ENCODE data around the gene TPRG1L.

TPRG1L gene

DNA sequence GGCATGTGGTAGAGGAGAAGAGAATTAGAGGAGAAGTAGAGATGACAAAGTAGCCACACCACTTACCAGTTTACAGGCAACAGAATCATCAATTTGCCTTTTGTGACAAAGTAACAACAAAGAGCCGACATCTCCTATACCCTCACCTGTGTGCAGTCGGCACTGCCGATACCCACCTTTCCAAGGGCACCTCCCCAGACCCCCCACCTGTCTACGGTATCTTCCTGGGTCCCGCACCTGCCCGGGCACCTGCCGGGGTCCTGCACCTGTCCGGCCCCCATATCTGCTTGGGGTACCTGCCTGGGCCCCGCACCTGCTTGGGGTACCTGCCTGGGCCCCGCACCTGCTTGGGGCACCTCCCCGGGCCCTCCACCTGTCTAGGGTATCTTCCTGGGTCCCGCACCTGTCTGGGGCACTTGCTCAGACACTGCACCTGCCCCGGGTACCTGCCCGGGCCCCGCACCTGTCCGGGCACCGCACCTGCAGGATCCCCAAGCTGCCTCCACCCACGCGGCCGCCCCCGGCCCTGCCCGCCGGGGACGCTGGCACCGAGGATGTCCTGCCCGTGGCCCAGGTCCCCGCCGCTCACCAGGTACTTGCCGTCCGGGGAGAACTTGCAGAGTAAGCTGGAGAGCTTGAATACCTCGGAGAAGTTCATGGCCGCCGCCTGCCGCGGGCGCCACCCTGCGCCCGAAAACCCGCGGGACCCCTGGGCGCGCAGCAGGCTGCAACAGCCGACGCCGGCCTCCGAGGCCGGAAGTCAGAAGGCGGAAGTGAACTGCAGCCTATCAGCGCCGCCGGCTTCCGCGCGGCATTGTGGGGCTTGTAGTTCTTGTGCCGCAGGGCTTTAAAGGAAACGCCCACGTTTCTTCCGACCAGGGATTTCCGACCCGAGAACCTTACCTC lies 24.8 kb downstream of the TPRG1L start, which contains the start of gene WRAP73:
Gene WRAP73, minus strand, starts transcription at position 762 of the 906 bp plus-strand sequence. Its CDS starts 104 bp downstream, at position 658.
- DNase-seq, result peak; percentile 83 to 96

DNA sequence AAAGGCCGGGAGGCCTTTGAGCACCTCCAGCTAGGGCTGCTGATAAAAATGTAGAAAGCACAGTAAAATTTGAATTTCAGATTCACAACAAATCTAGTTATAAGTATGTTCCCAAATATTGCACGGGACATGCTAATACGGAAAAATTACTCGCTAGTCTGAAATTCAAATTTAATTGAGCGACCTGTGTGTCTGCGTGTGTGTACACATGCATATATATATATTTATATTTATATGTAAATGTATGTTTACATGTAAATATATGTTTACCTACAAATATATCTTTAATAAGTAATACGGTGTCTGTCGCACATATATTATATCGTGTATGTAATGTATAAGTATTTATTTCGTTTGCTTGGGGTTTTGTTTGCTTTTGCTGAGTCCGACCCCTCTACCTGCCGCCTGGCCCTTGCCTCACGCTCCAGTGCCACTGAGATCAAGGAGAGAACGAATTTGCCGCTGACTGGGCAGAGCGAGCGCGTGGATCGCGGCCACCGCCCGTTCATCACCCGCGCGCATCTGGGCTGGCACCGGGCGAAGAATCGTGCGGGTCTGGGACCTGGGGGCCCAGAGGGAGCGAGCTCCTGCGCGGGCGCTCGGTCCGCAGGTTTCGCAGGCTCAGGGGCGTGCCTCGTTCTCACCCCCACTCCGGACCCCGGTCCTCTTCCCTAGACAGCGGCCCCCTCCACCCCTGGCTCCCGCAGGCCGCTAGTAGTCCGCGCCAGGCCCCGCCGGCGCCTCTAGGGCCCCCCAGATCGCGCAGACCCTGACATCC lies 25.6 kb downstream of the TPRG1L start:
- DNase-seq, result no peak

DNA sequence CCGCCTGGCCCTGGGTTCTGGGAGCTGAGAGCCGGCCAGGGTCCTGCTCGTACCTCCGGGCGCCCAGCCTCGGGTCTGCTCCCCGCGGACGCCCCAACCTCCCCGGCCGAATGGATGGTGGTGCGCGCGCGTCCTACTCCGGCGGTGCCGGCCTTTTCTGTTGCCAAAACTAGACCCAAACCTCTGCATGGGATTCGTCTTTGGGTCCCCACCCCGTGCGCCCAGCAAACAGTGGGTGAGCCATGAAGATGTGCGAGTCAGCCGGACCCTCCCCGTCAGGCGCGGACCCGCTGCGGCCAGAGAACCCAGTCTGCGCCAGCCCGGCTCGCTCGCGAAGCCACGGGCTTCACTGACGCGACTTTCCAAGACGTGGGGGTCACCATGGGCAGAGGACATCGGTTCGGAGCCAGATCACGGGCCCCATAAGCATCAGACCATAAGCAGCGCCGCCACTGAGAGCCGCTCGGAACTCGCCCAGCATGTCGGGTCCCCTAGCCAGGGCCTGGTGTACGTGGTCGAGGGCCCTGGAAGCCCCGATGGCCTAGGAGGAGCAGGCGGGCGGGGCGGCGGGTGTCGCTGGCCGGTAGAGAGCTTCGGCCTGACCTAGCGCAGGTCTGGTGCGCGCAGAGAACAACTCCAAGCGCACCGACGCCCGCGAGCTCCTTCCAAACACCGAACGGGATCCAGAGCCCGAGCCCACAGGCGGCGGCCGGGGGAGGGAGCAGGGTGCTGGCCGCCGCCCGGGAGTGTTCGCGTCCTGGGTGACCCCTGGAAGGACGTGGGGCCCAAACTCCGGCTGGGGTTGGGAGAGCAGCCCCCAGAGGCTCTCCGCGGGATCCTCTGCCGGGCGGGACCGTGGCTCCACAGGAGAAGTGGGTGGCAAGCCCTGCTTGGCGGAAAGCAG lies 26.5 kb downstream of the TPRG1L start:
- DNase-seq, result no peak

DNA sequence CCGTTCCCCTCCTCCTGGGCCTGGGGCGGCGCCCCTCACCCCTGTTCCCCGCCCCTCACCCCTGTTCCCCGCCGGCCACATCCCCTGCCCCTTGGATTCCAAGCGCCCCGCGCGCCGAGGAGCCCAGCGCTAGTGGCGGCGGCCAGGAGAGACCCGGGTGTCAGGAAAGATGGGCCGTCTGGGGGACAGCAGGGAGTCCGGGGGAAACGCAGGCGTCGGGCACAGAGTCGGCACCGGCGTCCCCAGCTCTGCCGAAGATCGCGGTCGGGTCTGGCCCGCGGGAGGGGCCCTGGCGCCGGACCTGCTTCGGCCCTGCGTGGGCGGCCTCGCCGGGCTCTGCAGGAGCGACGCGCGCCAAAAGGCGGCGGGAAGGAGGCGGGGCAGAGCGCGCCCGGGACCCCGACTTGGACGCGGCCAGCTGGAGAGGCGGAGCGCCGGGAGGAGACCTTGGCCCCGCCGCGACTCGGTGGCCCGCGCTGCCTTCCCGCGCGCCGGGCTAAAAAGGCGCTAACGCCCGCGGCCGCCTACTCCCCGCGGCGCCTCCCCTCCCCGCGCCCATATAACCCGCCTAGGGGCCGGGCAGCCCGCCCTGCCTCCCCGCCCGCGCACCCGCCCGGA lies 27.2 kb downstream of the TPRG1L start, which contains the start of gene TP73:
Gene TP73, plus strand, starts transcription at position 587 of the 618 bp plus-strand sequence. CDS start 29,850 bp downstream, outside the sequence.
- peak; percentile 44 to 83 for DNase-seq

DNA sequence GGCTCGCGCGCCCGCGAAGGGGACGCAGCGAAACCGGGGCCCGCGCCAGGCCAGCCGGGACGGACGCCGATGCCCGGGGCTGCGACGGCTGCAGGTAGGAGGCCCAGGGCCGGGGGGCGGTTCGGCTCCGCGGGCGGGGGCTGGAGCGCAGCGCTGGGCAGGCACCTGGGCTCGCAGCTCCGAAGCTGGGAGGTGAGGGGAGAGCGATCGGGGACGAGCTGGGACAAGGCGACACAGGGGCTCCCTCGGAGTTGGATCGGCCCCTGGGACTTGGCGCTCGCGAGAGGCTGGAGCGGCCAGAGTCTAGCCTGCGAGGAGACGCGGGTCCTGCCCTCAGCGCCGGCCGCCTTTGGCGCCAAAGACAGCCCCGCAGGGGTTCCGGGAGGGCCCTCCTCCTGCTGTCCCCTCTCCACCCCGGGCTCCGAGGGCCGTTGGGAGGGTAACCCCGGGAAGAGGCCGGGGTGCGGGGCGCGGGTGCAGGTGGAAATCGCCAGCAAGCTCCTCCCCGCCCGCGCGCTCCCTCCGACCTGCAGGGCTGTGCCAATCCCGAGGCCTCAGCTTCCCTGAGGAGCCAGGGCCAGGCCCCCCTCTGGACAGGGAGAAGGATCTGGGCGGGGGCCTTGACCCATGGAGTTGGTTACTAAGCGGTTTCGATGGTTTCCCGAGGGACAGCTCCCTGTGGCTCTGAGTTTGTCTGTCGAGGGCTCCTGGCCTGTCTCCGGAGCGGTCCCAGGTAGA lies 27.9 kb downstream of the TPRG1L start:
- DNase-seq, result peak in 1 of 2 experiments; percentile 32

DNA sequence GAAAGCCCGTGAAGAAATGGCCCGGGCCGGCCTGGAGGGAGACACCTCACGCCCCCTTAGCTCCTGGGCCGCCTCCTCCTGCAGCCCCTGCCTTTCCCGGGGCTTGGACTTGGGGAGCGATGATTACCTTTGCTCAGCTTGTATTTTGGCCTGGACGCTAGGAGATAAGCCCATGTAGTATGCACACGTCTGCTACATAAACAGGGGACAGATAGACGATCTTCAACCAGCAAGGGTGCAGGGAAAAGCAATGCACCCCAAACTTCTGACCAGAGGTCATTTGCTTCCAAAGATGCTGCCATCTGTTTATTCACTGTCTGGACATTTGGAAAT lies 28.4 kb downstream of the TPRG1L start:
- no peak for DNase-seq

DNA sequence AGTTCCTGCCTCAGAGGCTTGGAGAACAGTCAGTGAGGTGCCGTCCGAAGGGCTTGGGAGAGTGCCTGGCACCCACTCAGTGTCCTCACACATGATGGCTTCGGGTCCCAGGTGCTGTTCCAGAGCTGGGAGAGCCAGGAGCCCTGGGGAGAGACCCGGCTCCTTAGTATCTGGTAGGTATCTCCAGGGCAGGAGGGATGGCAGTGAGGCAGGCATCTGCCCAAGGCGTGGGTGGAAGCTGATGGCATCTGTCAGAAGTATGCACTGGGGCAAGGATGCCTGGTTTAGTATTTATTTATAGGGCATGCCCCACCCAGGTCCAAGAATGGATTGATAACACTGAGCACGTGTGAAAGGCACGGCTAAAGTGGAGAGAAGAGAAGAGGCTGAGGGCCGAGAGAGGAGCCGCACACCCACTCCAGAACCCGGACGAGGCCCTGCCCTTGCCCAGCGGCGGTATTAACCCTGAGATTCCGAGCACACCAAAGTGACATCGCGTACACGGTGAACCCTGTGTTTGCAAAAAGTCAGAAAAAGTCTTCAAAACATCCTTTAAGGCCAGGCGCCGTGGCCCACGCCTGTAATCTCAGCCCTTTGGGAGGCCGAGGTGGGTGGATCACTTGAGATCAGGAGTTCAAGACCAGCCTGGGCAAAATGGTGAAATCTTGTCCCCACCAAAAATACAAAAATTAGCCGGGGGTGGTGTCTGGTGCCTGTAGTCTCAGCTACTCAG lies 29.9 kb downstream of the TPRG1L start:
- no peak for DNase-seq

DNA sequence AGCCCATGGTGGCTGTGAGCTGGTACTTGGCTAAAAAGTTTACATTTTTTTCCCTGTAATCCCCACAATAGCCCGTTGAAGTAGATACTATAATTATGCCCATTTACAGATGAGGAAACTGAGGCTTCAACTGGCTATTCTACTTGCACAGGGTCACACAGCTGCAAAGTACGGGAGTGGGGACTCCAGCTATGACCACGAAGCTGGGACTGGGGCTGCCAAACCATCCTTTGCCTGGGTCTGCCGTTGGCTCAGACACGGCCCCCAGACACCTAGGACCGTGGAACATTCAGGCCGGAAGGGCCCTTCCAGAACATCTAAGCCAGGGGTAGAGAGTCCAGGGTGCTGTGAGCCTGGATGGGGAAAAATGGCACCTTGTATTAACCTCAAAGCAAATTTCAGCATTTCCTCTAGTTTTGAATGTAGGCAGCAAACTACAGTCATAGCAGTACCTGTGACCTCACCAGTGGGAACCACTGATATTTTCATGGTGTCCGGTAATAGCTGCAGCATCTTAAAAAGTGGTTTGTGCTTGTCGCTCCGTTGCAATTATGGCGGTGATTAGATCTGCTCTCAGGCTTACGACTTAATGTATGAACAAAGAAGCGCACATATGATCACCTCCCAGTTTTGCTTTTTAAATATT lies 31.8 kb downstream of the TPRG1L start:
- no peak for DNase-seq

DNA sequence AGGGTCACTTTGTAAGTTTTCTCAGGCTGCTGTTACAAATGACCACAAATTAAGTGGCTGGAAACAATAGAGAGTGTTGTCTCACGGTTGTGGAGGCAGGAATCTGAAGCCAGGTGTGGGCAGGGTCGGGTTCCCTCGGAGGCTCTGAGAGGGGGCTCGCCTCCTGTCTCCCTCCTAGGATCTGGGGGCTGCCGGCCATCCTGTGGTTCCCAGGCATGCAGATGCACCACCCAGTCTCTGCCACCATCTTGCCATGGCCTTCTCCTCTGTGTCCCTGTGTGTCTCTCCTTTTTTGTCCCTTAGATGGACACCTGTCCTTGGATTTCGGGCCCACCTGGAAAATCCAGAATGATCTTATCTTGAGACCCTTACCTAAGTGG lies 32.3 kb downstream of the TPRG1L start:
- DNase-seq, result no peak

DNA sequence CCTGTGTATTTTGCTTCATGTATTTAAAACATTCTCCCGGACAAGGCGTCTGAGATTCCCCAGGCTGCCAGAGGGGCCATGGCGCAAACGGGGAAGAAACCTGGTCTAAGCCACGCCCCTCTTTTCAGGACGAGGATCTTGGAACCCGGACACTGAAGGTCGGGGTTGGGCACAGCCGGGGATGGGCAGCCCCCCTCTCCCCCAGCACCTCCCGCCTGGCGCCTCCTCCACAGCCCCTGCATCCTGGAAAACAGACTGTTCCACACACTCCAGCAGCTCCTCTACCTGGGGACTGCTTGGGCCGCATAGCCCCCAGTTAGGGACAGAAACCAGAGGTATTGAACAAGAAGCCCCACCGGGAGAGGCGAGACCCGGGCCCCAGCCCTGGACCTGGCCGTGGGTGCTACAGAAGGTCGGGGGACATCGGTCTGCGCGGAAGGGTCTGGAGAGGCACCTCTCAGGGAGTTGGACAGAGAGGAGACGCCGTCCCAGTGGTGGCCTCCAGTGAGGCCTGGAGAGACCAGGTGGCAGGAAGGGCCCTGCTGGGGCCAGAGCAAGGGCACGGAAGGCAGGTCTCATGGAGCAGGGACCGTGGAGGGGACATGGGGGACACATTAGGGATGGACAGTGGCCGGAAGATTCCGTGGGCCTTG lies 32.9 kb downstream of the TPRG1L start:
- DNase-seq, result no peak

DNA sequence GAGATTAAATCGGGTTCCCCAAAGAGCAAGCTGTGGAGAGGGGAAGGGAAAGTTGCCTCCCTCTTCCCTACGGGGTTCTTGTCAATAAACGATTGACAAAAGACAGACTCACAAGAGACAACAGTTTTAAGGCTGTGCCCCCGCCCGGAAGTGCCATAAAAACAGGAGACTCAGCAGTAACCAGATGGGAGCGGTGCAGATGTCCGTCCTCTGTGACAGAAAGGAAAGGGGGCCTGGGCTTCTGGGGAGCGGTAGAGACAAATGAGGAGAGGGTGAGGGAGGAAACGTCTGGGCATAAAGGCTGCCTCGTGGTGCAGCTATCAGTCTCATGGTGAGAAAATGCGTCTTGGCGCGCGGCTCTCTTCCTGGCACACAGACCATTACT lies 33.4 kb downstream of the TPRG1L start:
- no peak for DNase-seq

DNA sequence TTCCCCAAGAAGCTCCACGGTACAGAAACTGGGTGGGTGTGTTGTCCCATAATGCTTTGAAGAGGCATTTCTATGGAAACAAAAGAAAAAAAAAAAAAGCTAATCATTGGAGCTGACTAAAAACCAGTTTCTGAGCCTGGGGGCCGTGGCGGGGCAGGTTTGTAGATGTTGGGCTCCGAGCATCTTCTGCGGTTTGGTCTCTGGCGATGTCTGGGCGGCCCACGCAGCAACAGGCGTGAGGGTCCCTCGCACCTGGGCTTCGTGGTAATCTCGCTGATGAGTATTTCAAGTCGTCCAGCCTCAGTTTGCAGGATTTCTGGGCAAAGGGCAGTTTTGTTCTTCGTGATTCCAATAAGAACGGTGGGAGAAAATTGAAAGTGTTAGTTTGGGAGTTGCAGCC lies 34.3 kb downstream of the TPRG1L start:
- DNase-seq, result no peak

DNA sequence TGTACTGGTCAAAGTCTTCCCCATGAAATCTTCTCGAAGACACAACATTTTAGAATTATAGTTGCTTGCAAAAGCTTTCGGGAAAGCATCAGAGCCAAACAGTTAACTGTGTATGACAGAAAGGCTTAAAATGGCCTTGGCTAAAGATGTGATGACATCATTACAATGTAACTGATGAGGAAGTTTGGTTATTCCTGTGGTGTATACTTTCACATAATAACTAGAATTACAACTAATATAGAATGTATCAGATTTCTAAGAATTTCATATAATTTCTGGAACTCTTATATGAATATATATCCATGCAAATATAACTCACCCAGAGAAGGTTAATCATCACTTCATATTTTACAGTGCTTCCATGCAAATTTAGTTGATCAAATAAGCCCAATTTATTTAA lies 35.9 kb downstream of the TPRG1L start:
- DNase-seq, result no peak

DNA sequence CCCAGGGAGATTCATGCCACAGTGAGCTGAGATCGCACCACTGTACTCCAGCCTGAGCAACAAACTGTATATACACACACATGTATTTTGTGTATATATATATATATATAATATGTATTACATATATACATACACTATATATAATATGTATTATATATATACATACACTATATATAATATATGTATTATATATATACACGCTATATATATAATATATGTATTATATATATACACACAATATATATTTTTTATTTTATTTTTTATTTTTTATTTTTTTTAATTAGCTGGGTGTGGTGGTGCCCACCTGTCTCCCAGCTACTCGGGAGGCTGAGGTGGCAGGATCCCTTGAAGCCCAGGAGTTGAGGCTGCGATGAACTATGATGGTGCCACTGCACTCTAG lies 36.8 kb downstream of the TPRG1L start:
- no peak for DNase-seq

DNA sequence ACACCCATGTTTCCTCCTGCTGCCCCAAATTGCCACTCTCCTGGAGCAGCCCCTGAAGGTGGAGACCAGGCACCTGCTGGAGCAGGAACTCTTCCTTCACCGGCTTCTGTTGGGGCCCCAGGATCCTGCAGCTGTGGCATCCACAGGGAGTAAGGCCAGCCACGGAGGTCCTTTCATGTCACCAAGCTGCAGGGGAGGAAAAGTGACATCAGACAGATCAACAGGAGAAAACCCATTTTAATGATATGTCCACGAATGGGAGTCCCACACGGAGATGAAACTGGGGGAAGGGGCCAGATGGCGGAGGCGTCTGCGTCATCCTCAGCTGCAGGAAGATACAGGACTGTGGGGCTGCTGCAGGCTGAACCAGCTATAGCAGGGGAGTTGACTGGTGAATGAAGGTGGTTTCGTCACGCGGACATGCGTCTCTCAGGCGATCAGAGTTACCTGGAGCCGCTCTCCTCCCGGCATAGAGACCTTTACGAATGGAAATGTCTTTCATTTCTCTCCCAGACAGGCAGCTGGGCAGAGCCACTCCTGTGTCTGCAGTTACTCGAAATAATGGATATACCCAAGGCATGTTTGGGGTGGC lies 37.4 kb downstream of the TPRG1L start:
- DNase-seq, result no peak

DNA sequence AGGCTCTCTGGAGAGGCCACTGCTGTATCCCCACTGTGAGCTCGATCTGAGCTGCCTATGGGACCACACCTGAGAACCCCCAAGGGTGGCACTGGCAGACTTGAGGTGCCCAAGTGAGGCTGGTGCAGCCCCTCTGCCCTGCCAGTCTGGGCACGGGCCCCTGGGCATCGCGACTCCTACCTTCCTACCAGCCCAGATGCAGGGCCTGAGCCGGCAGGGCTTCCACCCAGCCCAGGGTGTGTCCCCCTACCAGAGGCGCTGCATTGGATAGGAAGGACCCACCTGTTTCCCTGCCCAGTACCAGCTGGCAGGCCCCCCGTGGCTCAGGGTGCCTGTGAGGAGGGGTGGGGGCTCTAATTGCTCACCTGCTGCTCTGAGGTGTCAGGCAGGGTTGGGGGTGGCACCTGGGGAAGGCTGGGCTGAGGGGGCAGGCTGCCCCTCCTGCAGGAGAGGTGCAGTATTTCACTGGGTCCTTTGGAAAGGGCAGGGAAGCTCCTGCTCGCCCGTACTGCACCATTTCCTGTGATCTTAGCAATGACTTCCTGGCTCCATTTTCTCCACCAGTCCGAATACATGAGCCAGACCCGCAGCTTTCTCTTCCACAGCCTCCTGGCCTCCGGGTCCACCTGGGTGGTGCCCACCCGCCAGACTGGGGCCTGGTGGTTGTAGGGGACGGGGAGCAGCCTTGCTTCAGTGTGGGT lies 39.3 kb downstream of the TPRG1L start:
- no peak for DNase-seq

DNA sequence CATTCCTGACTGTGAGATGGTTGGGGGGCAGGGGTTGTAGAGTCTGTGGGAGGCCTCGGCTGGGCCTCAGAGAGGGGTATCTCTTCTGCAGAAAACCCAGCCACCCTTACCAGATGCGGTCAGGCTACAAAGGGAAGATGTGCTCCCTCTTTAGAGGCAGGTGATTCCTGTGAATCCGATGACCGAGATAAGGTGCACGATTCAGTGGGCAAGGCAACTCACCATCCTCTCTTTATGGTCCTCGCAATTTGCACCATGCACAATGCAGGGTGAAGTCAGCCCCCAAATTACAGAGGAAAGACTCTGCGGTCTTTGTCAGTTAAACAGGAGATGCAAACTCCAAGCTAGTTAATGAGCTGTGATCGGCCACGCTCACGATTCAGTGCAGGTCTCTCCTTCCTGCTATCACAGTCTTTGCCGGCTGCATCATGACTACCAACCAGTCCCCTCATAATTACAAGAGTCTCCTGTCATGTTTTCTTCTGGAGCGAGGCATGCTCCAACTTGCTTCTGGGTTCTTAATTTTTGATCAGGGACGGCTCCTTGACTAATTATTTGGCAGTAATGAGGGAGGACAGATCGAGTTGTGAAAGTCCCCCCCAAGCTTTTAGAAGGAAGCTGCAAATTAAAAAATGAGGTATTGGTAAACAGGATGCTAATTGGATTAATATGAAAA lies 40.0 kb downstream of the TPRG1L start:
- DNase-seq, result no peak

DNA sequence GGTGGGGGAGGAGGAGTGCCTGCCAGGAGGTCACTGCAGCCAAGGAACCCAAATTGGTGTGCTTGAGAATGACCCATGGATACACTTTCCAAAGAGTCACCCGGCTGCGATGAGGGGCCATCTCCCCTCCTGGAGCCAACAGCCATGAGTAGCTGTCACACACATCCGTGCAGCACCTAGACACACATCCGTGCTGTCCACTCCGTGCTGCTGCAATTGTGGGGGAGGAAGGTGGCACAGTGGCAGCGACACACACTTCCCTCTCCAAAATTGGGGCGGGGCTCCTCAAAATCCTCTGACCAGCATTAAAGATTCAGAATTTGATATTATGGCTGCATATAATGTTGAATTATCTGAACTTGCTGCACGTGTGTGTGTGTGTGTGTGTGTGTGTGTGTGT lies 43.3 kb downstream of the TPRG1L start:
- no peak for DNase-seq

Measured in NCI-H446 (cell line).